ENCODE results near the gene TMEM8B. TPM values are rescaled to one million over a fixed set of nuclear protein-coding genes. Genes with fewer than 3 reads are reported as not detected.

TMEM8B gene
- polyA plus RNA-seq, 1 donor = 33.8 TPM

DNA sequence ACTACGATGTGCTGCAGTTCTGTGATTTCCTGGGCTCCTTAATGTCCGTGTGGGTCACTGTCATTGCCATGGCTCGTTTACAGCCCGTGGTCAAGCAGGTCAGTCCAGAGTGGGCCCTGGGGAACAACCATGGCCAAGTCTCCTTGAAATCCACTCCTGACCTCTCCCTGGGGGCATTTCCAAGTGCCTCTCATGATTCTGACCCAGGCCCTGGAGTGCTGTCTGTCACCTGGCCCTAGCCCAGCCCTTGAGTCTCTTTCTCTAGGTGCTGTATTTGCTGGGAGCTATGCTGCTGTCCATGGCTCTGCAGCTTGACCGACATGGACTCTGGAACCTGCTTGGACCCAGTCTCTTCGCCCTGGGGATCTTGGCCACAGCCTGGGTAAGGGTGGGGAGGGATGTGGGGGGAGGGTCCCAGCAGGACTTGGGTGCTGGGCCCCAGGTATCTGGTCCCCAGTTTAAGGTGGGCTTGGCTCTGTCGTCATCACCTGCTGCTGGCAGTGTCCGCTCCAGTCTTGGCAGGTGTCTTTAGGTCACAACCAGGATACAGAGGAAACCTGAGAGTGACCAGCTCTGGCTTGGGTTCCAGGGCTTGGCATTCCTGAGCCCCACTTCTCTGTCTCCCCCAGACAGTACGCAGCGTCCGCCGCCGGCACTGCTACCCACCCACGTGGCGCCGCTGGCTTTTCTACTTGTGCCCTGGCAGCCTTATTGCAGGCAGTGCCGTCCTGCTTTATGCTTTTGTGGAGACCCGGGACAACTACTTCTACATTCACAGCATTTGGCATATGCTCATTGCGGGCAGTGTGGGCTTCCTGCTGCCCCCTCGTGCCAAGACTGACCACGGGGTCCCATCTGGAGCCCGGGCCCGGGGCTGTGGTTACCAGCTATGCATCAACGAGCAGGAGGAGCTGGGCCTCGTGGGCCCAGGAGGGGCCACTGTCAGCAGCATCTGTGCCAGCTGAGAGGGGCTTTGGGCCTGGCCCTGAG is 24.1 kb downstream of the TMEM8B start:
- no peak for DNase-seq
- WGBS (ENCODE audit: insufficient coverage, low lambda C conversion rate) = no CpG with 5 or more reads among the region's 25 CpGs
- H3K27me3 ChIP-seq (ENCODE audit: control insufficient read depth, insufficient read depth, low read length) = no peaks in the 10 kb centered on the region
- peaks cover 39% of the 10 kb centered on the region for H3K36me3 ChIP-seq (ENCODE audit: control insufficient read depth, insufficient read depth, low read length)
- H3K27ac ChIP-seq (ENCODE audit: low read length) = no peak overlapping the region
- H3K4me3 ChIP-seq (ENCODE audit: low read length) = no peak overlapping the region
- no peaks in the 10 kb centered on the region for H3K4me1 ChIP-seq (ENCODE audit: control insufficient read depth, insufficient read depth, low read length)
- no peaks in the 10 kb centered on the region for H3K9me3 ChIP-seq (ENCODE audit: control insufficient read depth, low read depth, low read length)

DNA sequence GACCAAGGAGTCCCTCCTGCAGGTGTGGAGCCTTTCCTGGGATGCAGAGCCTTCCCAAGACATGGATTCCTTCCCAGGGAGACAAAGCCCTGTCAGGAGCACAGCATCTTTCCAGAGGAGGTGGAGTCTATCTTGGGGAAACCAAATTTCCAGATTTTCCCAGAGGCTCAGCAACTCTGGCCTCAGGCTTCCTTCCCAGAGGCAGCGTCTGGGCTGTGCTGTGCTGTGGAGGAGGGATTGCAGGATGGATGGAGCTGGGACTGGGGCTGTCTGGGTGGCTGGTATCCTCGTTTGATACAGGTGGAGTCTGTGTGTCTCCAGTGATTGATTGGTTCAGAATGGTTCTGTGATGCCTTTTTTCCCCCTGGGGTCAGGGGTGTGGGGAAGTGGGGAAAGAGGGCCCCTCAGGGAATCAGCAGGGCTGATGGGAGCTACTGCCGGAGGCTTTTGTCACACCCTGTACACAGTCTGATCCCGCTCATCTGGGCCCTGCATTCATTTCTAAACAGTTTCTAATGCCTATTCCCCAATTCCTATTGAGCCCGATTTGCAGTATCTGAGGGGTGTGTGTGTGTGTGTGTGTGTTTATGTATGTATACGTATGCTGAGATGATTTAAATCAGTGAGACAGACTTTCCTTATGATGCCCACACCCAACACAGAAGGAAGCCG is 25.2 kb downstream of the TMEM8B start:
- no CpG with 5 or more reads among the region's 7 CpGs for WGBS (ENCODE audit: insufficient coverage, low lambda C conversion rate)
- H3K4me3 ChIP-seq (ENCODE audit: low read length) = no peak overlapping the region
- peaks cover 33% of the 10 kb centered on the region for H3K36me3 ChIP-seq (ENCODE audit: control insufficient read depth, insufficient read depth, low read length)
- no peak overlapping the region for H3K27ac ChIP-seq (ENCODE audit: low read length)
- no peaks in the 10 kb centered on the region for H3K27me3 ChIP-seq (ENCODE audit: control insufficient read depth, insufficient read depth, low read length)
- no peaks in the 10 kb centered on the region for H3K9me3 ChIP-seq (ENCODE audit: control insufficient read depth, low read depth, low read length)
- no peaks in the 10 kb centered on the region for H3K4me1 ChIP-seq (ENCODE audit: control insufficient read depth, insufficient read depth, low read length)
- DNase-seq = no peak

DNA sequence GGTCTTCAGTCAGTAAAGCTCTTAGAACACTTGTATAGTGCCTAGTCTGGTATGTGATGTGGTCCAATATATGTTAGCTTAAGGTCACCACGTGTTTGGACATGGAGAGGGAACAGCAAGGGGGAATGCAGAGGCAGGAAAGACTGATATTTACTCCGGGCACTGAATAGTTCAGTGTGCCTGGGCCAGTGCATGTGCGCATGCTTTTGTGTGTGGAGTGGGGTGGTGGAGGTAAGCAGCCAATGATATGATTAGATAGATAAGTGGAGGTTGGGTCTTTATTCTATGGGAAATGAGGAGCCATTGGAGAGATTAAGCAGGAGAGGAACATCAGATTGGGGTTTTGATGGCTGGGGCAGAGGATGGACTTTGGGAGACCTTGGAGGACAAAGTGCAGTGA is 27.2 kb downstream of the TMEM8B start:
- WGBS (ENCODE audit: insufficient coverage, low lambda C conversion rate) = no CpG with 5 or more reads among the region's 3 CpGs
- peaks cover 3% of the 10 kb centered on the region for H3K4me1 ChIP-seq (ENCODE audit: control insufficient read depth, insufficient read depth, low read length)
- H3K9me3 ChIP-seq (ENCODE audit: control insufficient read depth, low read depth, low read length) = no peaks in the 10 kb centered on the region
- H3K27ac ChIP-seq (ENCODE audit: low read length) = no peak overlapping the region
- H3K36me3 ChIP-seq (ENCODE audit: control insufficient read depth, insufficient read depth, low read length) = peaks cover 26% of the 10 kb centered on the region
- H3K4me3 ChIP-seq (ENCODE audit: low read length) = no peak overlapping the region
- peaks cover under 1% of the 10 kb centered on the region for H3K27me3 ChIP-seq (ENCODE audit: control insufficient read depth, insufficient read depth, low read length)
- DNase-seq = no peak

DNA sequence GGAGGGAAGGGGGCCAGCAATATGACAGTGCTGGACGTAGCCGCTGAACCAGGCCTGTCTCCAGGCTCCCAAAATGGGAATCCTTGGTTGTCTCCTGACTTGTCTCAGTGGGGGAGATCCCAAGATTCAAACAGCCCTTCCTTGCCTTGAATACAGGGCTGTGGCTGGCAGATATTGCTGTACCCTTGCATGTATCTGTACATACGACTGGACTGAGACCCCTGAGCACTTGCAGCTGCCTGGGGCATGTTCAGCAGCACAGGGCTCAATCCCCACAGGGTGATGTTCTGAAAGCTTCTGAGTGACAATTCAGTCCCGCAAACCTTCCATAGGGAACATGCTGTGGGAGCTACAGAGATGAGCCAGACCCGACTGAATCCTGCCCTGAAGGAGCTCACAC is 27.9 kb downstream of the TMEM8B start:
- Histone ChIP-seq H3K27me3 (ENCODE audit: control insufficient read depth, insufficient read depth, low read length) (peaks cover 6% of the 10 kb centered on the region), H3K4me3 (ENCODE audit: low read length) (no peak overlapping the region), H3K4me1 (ENCODE audit: control insufficient read depth, insufficient read depth, low read length) (peaks cover 3% of the 10 kb centered on the region), H3K36me3 (ENCODE audit: control insufficient read depth, insufficient read depth, low read length) (peaks cover 24% of the 10 kb centered on the region), H3K27ac (ENCODE audit: low read length) (no peak overlapping the region), H3K9me3 (ENCODE audit: control insufficient read depth, low read depth, low read length) (no peaks in the 10 kb centered on the region)
- WGBS (ENCODE audit: insufficient coverage, low lambda C conversion rate) = no CpG with 5 or more reads among the region's 5 CpGs
- no peak for DNase-seq

DNA sequence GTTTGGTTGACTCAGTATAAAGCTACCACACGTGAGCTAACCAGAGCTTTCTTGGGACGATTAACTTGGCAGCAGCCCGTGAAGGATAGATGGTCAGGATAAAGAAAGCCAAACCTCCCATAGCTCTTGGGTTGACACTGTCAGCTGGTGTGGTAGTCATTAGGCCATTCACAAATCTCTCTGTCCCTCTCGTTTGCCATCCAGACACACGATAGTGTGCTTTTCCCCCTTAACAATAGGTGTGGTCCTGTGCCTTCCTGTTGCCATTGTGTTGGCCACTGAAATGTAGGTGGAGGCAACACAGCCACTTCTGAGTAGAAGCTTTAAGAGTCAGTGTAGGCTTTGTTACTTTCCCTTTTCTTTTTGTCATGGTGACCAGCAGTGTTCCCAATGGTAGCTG is 29.4 kb downstream of the TMEM8B start:
- WGBS (ENCODE audit: insufficient coverage, low lambda C conversion rate) = no CpG with 5 or more reads among the region's 5 CpGs
- H3K27me3 ChIP-seq (ENCODE audit: control insufficient read depth, insufficient read depth, low read length) = peaks cover 9% of the 10 kb centered on the region

DNA sequence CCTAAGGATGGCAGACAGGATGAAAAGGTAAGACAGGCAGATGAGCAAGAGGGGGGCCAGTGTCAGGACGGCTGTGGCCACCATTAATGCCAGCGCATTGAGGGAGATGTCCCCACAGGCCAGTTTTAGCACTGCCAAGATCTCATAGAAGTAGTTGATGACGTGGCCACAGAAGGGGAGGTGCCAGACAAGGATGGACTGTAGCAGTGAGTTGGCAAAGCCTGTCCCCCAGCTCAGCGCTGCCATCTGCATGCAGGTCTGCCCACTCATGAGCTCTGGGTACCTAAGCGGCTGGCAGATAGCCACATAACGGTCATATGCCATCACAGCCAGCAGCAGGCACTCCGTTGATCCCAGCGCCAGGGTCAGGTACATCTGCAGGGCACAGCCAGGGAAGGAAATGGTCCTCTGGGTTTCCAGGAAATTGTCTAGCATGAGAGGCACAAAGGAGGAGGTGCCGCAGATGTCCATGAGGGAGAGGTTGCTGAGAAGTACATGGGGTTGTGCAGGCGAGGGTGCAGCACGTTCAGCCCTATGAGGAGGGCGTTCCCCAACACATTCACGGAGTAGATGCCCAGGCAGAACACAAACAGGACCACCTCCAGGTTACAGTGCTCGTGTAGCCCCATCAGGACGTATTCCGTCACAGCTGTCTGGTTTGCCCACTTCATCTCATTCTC is 30.4 kb downstream of the TMEM8B start:
- Histone ChIP-seq H3K9me3 (ENCODE audit: control insufficient read depth, low read depth, low read length) (no peaks in the 10 kb centered on the region), H3K36me3 (ENCODE audit: control insufficient read depth, insufficient read depth, low read length) (peaks cover 2% of the 10 kb centered on the region), H3K27me3 (ENCODE audit: control insufficient read depth, insufficient read depth, low read length) (peaks cover 11% of the 10 kb centered on the region), H3K4me3 (ENCODE audit: low read length) (no peak overlapping the region), H3K27ac (ENCODE audit: low read length) (no peak overlapping the region), H3K4me1 (ENCODE audit: control insufficient read depth, insufficient read depth, low read length) (peaks cover 3% of the 10 kb centered on the region)
- no peak for DNase-seq
- WGBS (ENCODE audit: insufficient coverage, low lambda C conversion rate) = no CpG with 5 or more reads among the region's 16 CpGs

More for the DNA sequence above, 29.4 kb downstream of the TMEM8B start:
- no peak for DNase-seq
- Histone ChIP-seq H3K9me3 (ENCODE audit: control insufficient read depth, low read depth, low read length) (no peaks in the 10 kb centered on the region), H3K27ac (ENCODE audit: low read length) (no peak overlapping the region), H3K4me3 (ENCODE audit: low read length) (no peak overlapping the region), H3K4me1 (ENCODE audit: control insufficient read depth, insufficient read depth, low read length) (peaks cover 3% of the 10 kb centered on the region), H3K36me3 (ENCODE audit: control insufficient read depth, insufficient read depth, low read length) (peaks cover 10% of the 10 kb centered on the region)

DNA sequence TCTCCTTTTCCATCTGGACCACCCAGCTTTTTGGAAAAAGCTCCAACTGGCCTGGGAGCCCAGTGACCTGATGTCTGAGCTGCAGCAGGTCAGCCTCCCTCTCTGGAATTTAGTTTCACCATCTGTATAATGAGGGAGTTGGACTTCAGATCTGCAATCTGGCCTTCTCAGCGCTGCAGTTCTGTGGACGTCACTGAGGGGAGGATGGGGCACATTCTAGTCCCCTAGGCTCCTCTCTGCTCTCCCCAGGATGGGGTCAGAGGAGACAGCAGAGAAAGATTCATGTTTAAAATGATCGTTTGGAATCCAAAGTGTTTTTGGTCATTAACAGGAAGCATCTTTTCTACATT is 30.9 kb downstream of the TMEM8B start:
- peaks cover under 1% of the 10 kb centered on the region for H3K36me3 ChIP-seq (ENCODE audit: control insufficient read depth, insufficient read depth, low read length)
- no peak overlapping the region for H3K4me3 ChIP-seq (ENCODE audit: low read length)
- no CpG with 5 or more reads among the region's 3 CpGs for WGBS (ENCODE audit: insufficient coverage, low lambda C conversion rate)
- no peak for DNase-seq
- no peaks in the 10 kb centered on the region for H3K9me3 ChIP-seq (ENCODE audit: control insufficient read depth, low read depth, low read length)
- H3K27me3 ChIP-seq (ENCODE audit: control insufficient read depth, insufficient read depth, low read length) = peaks cover 14% of the 10 kb centered on the region
- peaks cover 3% of the 10 kb centered on the region for H3K4me1 ChIP-seq (ENCODE audit: control insufficient read depth, insufficient read depth, low read length)
- H3K27ac ChIP-seq (ENCODE audit: low read length) = no peak overlapping the region

DNA sequence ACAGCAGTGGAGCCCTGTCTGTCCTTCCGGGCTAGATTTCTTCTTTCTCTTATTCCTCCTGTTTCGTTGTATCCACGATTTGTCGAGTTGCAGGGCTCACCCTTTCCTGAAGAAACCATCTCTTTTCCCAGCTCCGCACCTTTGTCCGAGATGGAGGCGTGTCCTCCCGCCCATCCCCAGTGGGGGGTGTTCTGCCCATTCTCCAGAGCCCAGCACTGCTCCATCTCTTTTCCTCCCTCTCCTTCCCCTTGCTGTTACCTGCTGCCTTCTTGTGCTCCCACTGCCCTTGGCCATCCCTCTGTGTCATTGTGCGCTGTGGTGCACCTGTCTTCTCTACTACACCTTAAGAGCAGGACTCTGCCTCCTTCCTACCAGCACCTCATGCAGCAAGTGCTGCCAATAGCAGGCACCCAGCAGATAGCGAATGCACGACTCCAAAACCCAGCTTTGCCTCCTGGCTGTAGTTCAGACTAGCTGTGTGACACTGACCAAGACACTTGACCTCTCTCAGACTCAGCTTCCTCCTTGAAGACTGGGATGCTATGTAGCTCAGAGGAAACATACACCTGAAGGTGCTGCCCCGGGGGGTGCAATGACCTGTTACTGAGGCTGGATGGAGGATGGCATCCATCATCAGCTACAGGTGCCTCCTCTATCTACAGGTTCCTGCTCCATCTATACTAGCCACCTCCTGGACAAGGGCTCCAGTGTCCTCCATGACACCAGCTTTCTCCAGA is 32.3 kb downstream of the TMEM8B start:
- DNase-seq = no peak
- peaks cover 14% of the 10 kb centered on the region for H3K27me3 ChIP-seq (ENCODE audit: control insufficient read depth, insufficient read depth, low read length)
- H3K36me3 ChIP-seq (ENCODE audit: control insufficient read depth, insufficient read depth, low read length) = no peaks in the 10 kb centered on the region
- H3K4me1 ChIP-seq (ENCODE audit: control insufficient read depth, insufficient read depth, low read length) = peaks cover 3% of the 10 kb centered on the region
- H3K9me3 ChIP-seq (ENCODE audit: control insufficient read depth, low read depth, low read length) = no peaks in the 10 kb centered on the region
- WGBS (ENCODE audit: insufficient coverage, low lambda C conversion rate) = no CpG with 5 or more reads among the region's 12 CpGs
- no peak overlapping the region for H3K4me3 ChIP-seq (ENCODE audit: low read length)
- H3K27ac ChIP-seq (ENCODE audit: low read length) = no peak overlapping the region

DNA sequence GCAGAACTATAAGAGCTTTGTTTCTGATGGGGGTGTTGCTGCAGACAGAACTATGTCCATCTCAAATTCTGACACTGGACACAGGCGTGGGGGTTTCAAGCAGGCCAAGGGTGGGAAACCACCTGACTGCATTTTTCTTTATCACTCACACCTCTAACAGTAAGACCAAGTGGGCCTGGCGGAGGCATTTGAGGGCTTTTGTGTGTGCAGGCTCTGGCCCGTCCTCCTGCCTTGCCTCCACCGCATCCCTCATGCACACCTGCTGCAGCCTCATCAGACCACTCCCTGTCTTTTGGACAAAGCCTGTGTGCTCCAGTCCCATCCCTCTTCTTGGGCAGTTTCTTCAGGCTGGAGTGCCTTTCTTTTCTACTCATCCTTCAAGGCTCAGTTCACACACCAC is 33.3 kb downstream of the TMEM8B start:
- WGBS (ENCODE audit: insufficient coverage, low lambda C conversion rate) = no CpG with 5 or more reads among the region's 4 CpGs

DNA sequence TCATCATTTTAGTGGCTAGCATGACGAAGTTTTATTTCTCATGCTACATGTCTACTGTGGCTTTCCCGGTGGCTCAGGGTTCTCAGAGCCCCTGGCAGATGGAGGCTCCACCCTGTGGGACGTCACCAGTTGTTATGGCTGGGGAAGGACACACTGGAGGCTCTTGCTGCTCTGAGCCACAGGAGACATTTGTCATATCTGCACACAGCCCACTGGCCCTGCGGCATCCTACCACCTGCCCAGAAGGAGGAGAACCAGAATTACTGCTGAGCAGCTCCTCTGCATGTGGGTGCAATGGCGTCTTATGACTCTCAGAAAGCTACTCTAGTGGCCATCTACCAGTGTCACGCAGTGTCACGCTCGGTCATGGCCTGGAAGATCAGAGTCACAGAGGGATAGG is 34.6 kb downstream of the TMEM8B start:
- peaks cover 14% of the 10 kb centered on the region for H3K27me3 ChIP-seq (ENCODE audit: control insufficient read depth, insufficient read depth, low read length)
- H3K4me1 ChIP-seq (ENCODE audit: control insufficient read depth, insufficient read depth, low read length) = peaks cover 3% of the 10 kb centered on the region
- no CpG with 5 or more reads among the region's 8 CpGs for WGBS (ENCODE audit: insufficient coverage, low lambda C conversion rate)
- no peak overlapping the region for H3K4me3 ChIP-seq (ENCODE audit: low read length)
- DNase-seq = no peak
- H3K27ac ChIP-seq (ENCODE audit: low read length) = no peak overlapping the region
- no peaks in the 10 kb centered on the region for H3K36me3 ChIP-seq (ENCODE audit: control insufficient read depth, insufficient read depth, low read length)
- H3K9me3 ChIP-seq (ENCODE audit: control insufficient read depth, low read depth, low read length) = no peaks in the 10 kb centered on the region

More for the DNA sequence above, 33.3 kb downstream of the TMEM8B start:
- H3K27ac ChIP-seq (ENCODE audit: low read length) = no peak overlapping the region
- DNase-seq = no peak
- no peak overlapping the region for H3K4me3 ChIP-seq (ENCODE audit: low read length)
- H3K27me3 ChIP-seq (ENCODE audit: control insufficient read depth, insufficient read depth, low read length) = peaks cover 14% of the 10 kb centered on the region
- H3K4me1 ChIP-seq (ENCODE audit: control insufficient read depth, insufficient read depth, low read length) = peaks cover 3% of the 10 kb centered on the region
- no peaks in the 10 kb centered on the region for H3K9me3 ChIP-seq (ENCODE audit: control insufficient read depth, low read depth, low read length)
- no peaks in the 10 kb centered on the region for H3K36me3 ChIP-seq (ENCODE audit: control insufficient read depth, insufficient read depth, low read length)
